GM12873 (cell line): ENCODE data around the gene CNTRL.

Experiments
- CTCF ChIP-seq: IDR thresholded peaks from 2 replicates; pipeline ENCODE4 v1.5.1; 2012; ENCODE audit warnings: low read depth, mild to moderate bottlenecking, moderate library complexity, low read length, control low read depth; ENCODE audit not compliant: insufficient read depth; ENCODE audit errors: missing control alignments

CNTRL gene

GRCh38 chr9:121226175-121226574 lies 151.4 kb downstream of the CNTRL start:
- TF ChIP-seq CTCF: no peak
